Adrenal gland (tissue), 5 donors: ENCODE measurements around the gene BRSK2.

Source experiments
- CTCF ChIP-seq, 6 experiments: fragments of 450-650 bp in 4 of 6; fragments of 200-600 bp in 2 of 6; sonication (generic) in 1 of 6; IDR thresholded peaks; 1 replicate in 5 of 6; 2 replicates in 1 of 6; pipeline versions ENCODE4 v1.5.1 to v1.8.0; 2016 to 2021; ENCODE audit warnings: antibody characterized with exemption in 6 of 6, mild to moderate bottlenecking in 2 of 6, moderate library complexity in 1 of 6
- POLR2A ChIP-seq, 2 donors: fragments of 450-650 bp; IDR thresholded peaks; one replicate each; pipeline ENCODE4 v1.6.1; 2017; ENCODE audit warnings: antibody characterized with exemption in 2 of 2, mild to moderate bottlenecking in 2 of 2, moderate library complexity in 1 of 2
- donor health status: DM: no; HTN: no; CAD: no.

GRCh38 chr11:1442163-1442562 is 52.4 kb downstream of the BRSK2 start:
- TF ChIP-seq CTCF (IDR thresholded peaks at IDR 0.05) (no peak), POLR2A (IDR thresholded peaks at IDR 0.05) (no peak)
